Tibial nerve (tissue), 4 donors: ENCODE data around the gene ZNF385B.

Source experiments
- EP300 ChIP-seq, 2 donors: sonication (generic); formaldehyde crosslinking; IDR thresholded peaks; one replicate each; pipeline ENCODE4 v1.6.1; 2017; ENCODE audit warnings: antibody characterized with exemption in 2 of 2, mild to moderate bottlenecking in 1 of 2
- POLR2A ChIP-seq, 2 donors: fragments of 450-650 bp; IDR thresholded peaks; one replicate each; pipeline ENCODE4 v1.6.1; 2017; ENCODE audit warnings: antibody characterized with exemption in 2 of 2, mild to moderate bottlenecking in 2 of 2, moderate library complexity in 2 of 2
- TF ChIP-seq, protein P1 (sequence below), 5 experiments: fragments of 200-600 bp in 3 of 5; fragments of 450-650 bp in 2 of 5; sonication (generic) in 3 of 5; IDR thresholded peaks; one replicate each; pipeline ENCODE4 v1.5.1; 2016 to 2019; ENCODE audit warnings: antibody characterized with exemption in 5 of 5, mild to moderate bottlenecking in 3 of 5, moderate library complexity in 2 of 5

DNA sequence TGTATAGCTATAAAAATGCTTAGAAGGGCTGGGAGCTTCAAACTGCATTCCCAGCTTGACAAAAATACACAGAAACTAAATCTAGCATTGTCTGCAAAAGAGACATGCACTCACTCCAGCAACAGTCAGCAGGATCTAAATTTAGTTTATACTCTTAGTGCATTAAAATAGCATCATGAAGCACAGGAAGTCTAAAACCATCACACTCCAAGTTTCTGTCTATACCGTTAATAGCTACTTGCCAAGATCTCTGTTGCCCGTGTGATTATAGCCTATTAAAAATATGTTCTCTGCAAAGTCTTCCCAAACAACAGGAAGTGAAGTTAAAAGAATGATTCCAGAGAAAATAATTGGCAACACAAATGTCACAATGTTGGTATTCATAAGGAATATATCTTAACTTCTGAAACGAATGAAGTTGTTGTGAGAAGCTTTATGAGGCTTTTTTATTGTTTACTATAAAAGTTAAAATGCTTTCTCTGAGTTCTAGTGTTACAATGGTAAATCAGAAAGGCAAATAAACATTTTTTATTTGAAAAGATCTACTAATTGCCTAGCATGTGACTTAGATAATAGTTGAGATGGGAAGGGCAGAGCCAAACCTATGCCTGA is 184.2 kb downstream of the ZNF385B start:
- TF ChIP-seq, protein P1, sequence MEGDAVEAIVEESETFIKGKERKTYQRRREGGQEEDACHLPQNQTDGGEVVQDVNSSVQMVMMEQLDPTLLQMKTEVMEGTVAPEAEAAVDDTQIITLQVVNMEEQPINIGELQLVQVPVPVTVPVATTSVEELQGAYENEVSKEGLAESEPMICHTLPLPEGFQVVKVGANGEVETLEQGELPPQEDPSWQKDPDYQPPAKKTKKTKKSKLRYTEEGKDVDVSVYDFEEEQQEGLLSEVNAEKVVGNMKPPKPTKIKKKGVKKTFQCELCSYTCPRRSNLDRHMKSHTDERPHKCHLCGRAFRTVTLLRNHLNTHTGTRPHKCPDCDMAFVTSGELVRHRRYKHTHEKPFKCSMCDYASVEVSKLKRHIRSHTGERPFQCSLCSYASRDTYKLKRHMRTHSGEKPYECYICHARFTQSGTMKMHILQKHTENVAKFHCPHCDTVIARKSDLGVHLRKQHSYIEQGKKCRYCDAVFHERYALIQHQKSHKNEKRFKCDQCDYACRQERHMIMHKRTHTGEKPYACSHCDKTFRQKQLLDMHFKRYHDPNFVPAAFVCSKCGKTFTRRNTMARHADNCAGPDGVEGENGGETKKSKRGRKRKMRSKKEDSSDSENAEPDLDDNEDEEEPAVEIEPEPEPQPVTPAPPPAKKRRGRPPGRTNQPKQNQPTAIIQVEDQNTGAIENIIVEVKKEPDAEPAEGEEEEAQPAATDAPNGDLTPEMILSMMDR (IDR thresholded peaks at IDR 0.05) = no peak
- no peak for TF ChIP-seq POLR2A (IDR thresholded peaks at IDR 0.05)
- no peak for TF ChIP-seq EP300 (IDR thresholded peaks at IDR 0.05)
